ENCODE data around the gene TEX28. TPM values are rescaled to one million over a fixed set of nuclear protein-coding genes. Genes with fewer than 3 reads are reported as not detected.
"Not testable (repeated sequence)": the region's sequence is repeated elsewhere in the genome, so short reads cannot be mapped to it uniquely, and the experiment has no call there.

The TEX28 gene
- total RNA-seq, 2 experiments from 2014 or later = not detected

GRCh38 chrX:154231443-154231842 lies 63.5 kb downstream of the TEX28 start:
- H3K4me1 Mint-ChIP-seq, H3K36me3 Mint-ChIP-seq, H3K27me3 Mint-ChIP-seq, H3K27ac Mint-ChIP-seq, DNase-seq, H3K4me3 Mint-ChIP-seq, H3K9me3 Mint-ChIP-seq: not testable (repeated sequence)

DNA sequence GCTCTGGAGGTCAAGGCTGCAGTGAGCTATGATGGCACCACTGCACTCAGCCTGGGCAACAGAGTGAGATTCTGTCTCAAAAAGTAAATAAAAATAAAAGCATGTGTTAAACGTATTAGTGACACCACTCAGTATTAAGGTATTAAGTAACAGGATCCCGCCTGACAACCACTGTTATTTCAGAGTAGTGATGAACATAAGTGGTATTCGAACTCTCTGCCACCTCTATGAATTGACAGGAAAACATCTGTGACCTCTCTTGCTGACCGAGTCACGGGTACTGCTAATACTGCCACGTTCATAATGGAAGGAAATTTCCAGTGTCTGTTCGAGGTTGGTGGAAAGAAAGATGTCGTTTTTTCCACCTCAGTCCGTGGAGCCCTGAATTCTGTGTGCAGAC lies 68.2 kb downstream of the TEX28 start:
- not testable (repeated sequence) for H3K9me3 Mint-ChIP-seq, H3K36me3 Mint-ChIP-seq, H3K27ac Mint-ChIP-seq, H3K27me3 Mint-ChIP-seq, H3K4me3 Mint-ChIP-seq, DNase-seq, H3K4me1 Mint-ChIP-seq

DNA sequence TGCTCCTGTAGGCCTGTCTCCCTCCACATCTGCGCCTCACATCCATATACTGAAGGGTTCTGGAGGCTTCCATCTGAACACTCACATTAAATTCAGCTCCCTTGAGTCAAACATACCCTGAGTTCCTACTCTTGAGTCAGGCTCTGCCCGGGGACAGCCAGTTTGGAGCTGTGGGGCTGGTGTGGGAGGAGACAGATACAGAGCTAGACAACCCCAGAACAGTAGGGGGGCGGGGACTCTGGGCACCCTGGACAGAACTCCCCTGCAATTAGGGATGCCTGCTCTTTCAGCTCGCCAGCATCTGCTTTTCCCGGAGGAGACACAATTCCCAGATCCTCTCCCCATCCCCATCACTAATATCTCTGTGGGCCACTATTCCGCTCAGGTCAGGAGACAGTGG lies 69.6 kb downstream of the TEX28 start:
- not testable (repeated sequence) for DNase-seq, H3K27ac Mint-ChIP-seq, H3K4me1 Mint-ChIP-seq, H3K36me3 Mint-ChIP-seq, H3K9me3 Mint-ChIP-seq, H3K4me3 Mint-ChIP-seq, H3K27me3 Mint-ChIP-seq

Other genes starting within 250 kb of the TEX28 start
- 10 to 100 TPM; 50.9 to 53.1 TPM for gene MECP2, start 197.4 kb downstream of the TEX28 start, total RNA-seq
- not detected for gene OPN1LW, start 150.9 kb downstream of the TEX28 start, total RNA-seq
- gene OPN1MW, start 112.5 kb downstream of the TEX28 start, total RNA-seq = not detected
- gene OPN1MW2, start 75.4 kb downstream of the TEX28 start, total RNA-seq = not detected
- not detected for gene OPN1MW3, start 37.5 kb downstream of the TEX28 start, total RNA-seq
- gene TKTL1, start 671 bp upstream of the TEX28 start, total RNA-seq = 1 to 10 TPM in 1 of 2 experiments, under 1 TPM in 1; 0.72 to 1.1 TPM
- gene FLNA, start 79.5 kb upstream of the TEX28 start, total RNA-seq = 100 to 1,000 TPM; 694 to 696 TPM
- 100 to 1,000 TPM; 110 to 112 TPM for gene EMD, start 84.2 kb upstream of the TEX28 start, total RNA-seq
- gene RPL10, start 103.3 kb upstream of the TEX28 start, total RNA-seq = 1,000 to 10,000 TPM; 2,967 to 3,168 TPM
- 10 to 100 TPM; 12.4 to 12.7 TPM for gene DNASE1L1, start 114.1 kb upstream of the TEX28 start, total RNA-seq
- gene TAFAZZIN, start 116.4 kb upstream of the TEX28 start, total RNA-seq = 10 to 100 TPM; 35.1 to 35.8 TPM
- gene ATP6AP1, start 133.6 kb upstream of the TEX28 start, total RNA-seq = 10 to 100 TPM; 25.1 to 25.3 TPM
- gene GDI1, start 142.0 kb upstream of the TEX28 start, total RNA-seq = 10 to 100 TPM; 66.3 to 68.4 TPM
- 10 to 100 TPM; 45.3 to 46.4 TPM for gene FAM50A, start 149.0 kb upstream of the TEX28 start, total RNA-seq
- gene PLXNA3, start 163.2 kb upstream of the TEX28 start, total RNA-seq = 10 to 100 TPM; 22.3 to 23.1 TPM
- gene LAGE3, start 184.2 kb upstream of the TEX28 start, total RNA-seq = 10 to 100 TPM; 65.1 to 72.4 TPM
- gene UBL4A, start 191.5 kb upstream of the TEX28 start, total RNA-seq = 10 to 100 TPM; 53.2 to 54.7 TPM
- gene SLC10A3, start 195.5 kb upstream of the TEX28 start, total RNA-seq = 10 to 100 TPM; 18.0 to 19.0 TPM
- 10 to 100 TPM; 26.8 to 27.3 TPM for gene FAM3A, start 221.1 kb upstream of the TEX28 start, total RNA-seq

Measured in activated naive CD8-positive, alpha-beta T cell treated with anti-CD3 and anti-CD28 coated beads for 36 hours (primary cell).